GM18505 (cell line): ENCODE measurements around the gene DTNA.
A peak's percentile ranks its signal among the peaks of the same experiment; 100 is the strongest.

Experiments used
- ATAC-seq: cut with Tn5 transposase; IDR thresholded peaks from one replicate; pipeline ENCODE4 v1.9.1; 2021; ENCODE audit not compliant: unreplicated experiment
- POLR2A ChIP-seq: IDR thresholded peaks from 4 replicates; pipeline ENCODE4 v1.6.1; 2011; ENCODE audit warnings: borderline replicate concordance; ENCODE audit not compliant: insufficient read depth, insufficient read length; ENCODE audit errors: extremely low read depth

The DTNA gene

GRCh38 chr18:34767601-34768027 lies 57.5 kb downstream of the DTNA start:
- no peak for TF ChIP-seq POLR2A
- no peak for ATAC-seq

GRCh38 chr18:34771958-34772357 lies 61.9 kb downstream of the DTNA start:
- TF ChIP-seq POLR2A, result no peak

GRCh38 chr18:34772887-34773286 lies 62.8 kb downstream of the DTNA start:
- ATAC-seq, result no peak
- no peak for TF ChIP-seq POLR2A

More at GRCh38 chr18:34771958-34772357, 61.9 kb downstream of the DTNA start:
- no peak for ATAC-seq

- no peak for ATAC-seq
- TF ChIP-seq POLR2A, result no peak
These were observed 63.3 kb downstream of the DTNA start for GRCh38 chr18:34773378-34773777.

- ATAC-seq, result no peak
- TF ChIP-seq POLR2A, result no peak
These were observed 64.1 kb downstream of the DTNA start for GRCh38 chr18:34773961-34774766.

GRCh38 chr18:34775461-34775860 lies 65.4 kb downstream of the DTNA start:
- TF ChIP-seq POLR2A, result no peak
- ATAC-seq, result no peak

- no peak for ATAC-seq
- TF ChIP-seq POLR2A, result no peak
These were observed 69.0 kb downstream of the DTNA start for GRCh38 chr18:34779112-34779511.

- TF ChIP-seq POLR2A, result no peak
- ATAC-seq, result no peak
These were observed 70.8 kb downstream of the DTNA start for GRCh38 chr18:34780856-34781255.

GRCh38 chr18:34783501-34783900 lies 73.4 kb downstream of the DTNA start:
- ATAC-seq, result no peak
- TF ChIP-seq POLR2A, result no peak

GRCh38 chr18:34786162-34786741 lies 76.2 kb downstream of the DTNA start:
- TF ChIP-seq POLR2A, result no peak
- no peak for ATAC-seq

- TF ChIP-seq POLR2A, result no peak
- peak; percentile 79 for ATAC-seq
These were observed 77.9 kb downstream of the DTNA start for GRCh38 chr18:34787931-34788532.

GRCh38 chr18:34789768-34790344 lies 79.8 kb downstream of the DTNA start:
- no peak for ATAC-seq
- no peak for TF ChIP-seq POLR2A

- ATAC-seq, result no peak
- TF ChIP-seq POLR2A, result no peak
These were observed 84.2 kb downstream of the DTNA start for GRCh38 chr18:34794348-34794747.

- TF ChIP-seq POLR2A, result no peak
- no peak for ATAC-seq
These were observed 85.1 kb downstream of the DTNA start for GRCh38 chr18:34795070-34795732.

GRCh38 chr18:34796035-34796657 lies 86.0 kb downstream of the DTNA start:
- no peak for ATAC-seq
- TF ChIP-seq POLR2A, result no peak
